BLaER1 treated with 17β-estradiol and CSF1 and Interleukin-3, amounts not matched to agents 10 nM and 100 nM (cell line): ENCODE results near the gene PCNX1.

ENCODE experiments used
- H3K27ac ChIP-seq, 11 experiments: shearing (Covaris generic); formaldehyde crosslinking; 2 replicates each; pipeline ENCODE4 v1.8.1; 2022
- H3K27me3 ChIP-seq, 11 experiments: shearing (Covaris generic); formaldehyde crosslinking; 2 replicates each; pipeline ENCODE4 v1.8.1; 2022
- H3K36me3 ChIP-seq, 11 experiments: shearing (Covaris generic); formaldehyde crosslinking; 2 replicates each; pipeline ENCODE4 v1.8.1; 2022
- H3K4me1 ChIP-seq, 10 experiments: shearing (Covaris generic); formaldehyde crosslinking; 2 replicates each; pipeline ENCODE4 v1.8.1; 2022
- H3K4me2 ChIP-seq, 11 experiments: shearing (Covaris generic); formaldehyde crosslinking; 2 replicates each; pipeline ENCODE4 v1.8.1; 2022
- H3K4me3 ChIP-seq, 10 experiments: shearing (Covaris generic); formaldehyde crosslinking; 2 replicates each; pipeline ENCODE4 v1.8.1; 2022
- H3K9ac ChIP-seq, 11 experiments: shearing (Covaris generic); formaldehyde crosslinking; 2 replicates each; pipeline ENCODE4 v1.8.1; 2022
- H3K9me3 ChIP-seq, 11 experiments: shearing (Covaris generic); formaldehyde crosslinking; replicated peaks in 1 of 11; 2 replicates each; pipeline ENCODE4 v1.8.1; 2022
- H4K20me1 ChIP-seq, 11 experiments: shearing (Covaris generic); formaldehyde crosslinking; 2 replicates each; pipeline ENCODE4 v1.8.1; 2022
- Cebpa-rat ChIP-seq, 11 experiments: shearing (Covaris generic); IDR thresholded peaks; 2 replicates each; pipeline ENCODE4 v1.8.1; 2022

Gene PCNX1

DNA sequence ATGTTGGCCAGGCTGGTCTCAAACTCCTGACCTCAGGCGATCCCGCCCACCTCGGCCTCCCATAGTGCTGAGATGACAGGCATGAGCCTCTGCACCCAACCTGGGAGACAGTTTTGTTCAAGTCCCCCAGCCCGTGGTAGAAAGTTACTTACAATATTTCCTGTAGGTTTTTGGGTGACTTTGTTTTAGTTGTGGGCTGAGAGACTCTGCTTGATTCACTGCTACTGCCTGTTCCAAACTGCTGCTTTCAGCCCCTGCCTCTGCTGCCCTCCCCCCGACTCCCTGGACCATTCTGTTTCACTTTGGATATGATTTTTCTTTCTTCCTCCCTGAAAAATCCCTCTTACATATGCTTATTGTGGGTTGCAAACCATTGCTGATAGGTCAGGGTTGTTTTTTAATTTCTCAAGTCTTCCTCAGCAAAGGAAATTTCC, 13.4 kb upstream of the PCNX1 start:
- Histone ChIP-seq H4K20me1 (no peaks in the 10 kb centered on the region), H3K9me3 (peaks cover 0 to 9% (median 0%) of the 10 kb centered on the region in 11 experiments; a peak in 3 of 22 replicates), H3K4me2 (peak overlapping the region; percentile 7 to 61 (median 48); a peak in 19 of 22 replicates), H3K27ac (no peak overlapping the region), H3K4me3 (no peak overlapping the region), H3K36me3 (no peaks in the 10 kb centered on the region), H3K4me1 (peaks cover 17 to 31% (median 24%) of the 10 kb centered on the region in 10 experiments), H3K27me3 (peaks cover 0 to 46% (median 0%) of the 10 kb centered on the region in 11 experiments; a peak in 6 of 22 replicates), H3K9ac (peak overlapping the region in 1 of 11 experiments; percentile 27; a peak in 1 of 22 replicates)
- no peak for TF ChIP-seq Cebpa-rat (IDR thresholded peaks at IDR 0.05)

DNA sequence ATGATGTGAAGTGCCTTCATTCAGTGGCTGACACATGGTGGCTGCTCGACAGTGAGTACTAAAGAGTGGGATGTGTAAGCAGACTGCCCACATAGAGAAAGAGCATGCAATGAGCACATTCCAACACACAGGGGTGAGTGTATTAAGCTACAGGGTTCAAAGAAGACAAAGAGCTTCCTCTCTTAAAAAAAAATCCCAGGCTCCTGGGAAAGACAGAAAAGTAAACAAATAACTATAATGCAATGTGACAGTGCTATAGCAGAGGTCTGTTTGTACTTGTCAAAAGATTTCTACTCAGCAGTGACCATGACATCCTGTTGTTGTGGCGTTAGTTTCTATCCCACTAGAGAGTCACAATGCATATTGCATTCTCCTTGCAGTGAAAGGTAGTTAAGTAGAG, 12.4 kb upstream of the PCNX1 start:
- H3K27ac ChIP-seq = no peak overlapping the region
- peaks cover 0 to 41% (median 0%) of the 10 kb centered on the region in 11 experiments; a peak in 6 of 22 replicates for H3K27me3 ChIP-seq
- H3K4me1 ChIP-seq = peaks cover 11 to 24% (median 20%) of the 10 kb centered on the region in 10 experiments
- no peaks in the 10 kb centered on the region for H4K20me1 ChIP-seq
- no peak overlapping the region for H3K9ac ChIP-seq
- no peak for TF ChIP-seq Cebpa-rat (IDR thresholded peaks at IDR 0.05)
- no peak overlapping the region for H3K4me3 ChIP-seq
- H3K36me3 ChIP-seq = no peaks in the 10 kb centered on the region
- H3K4me2 ChIP-seq = peak overlapping the region in 1 of 11 experiments; percentile 7; a peak in 1 of 22 replicates
- H3K9me3 ChIP-seq = peaks cover 0 to 9% (median 0%) of the 10 kb centered on the region in 11 experiments; a peak in 3 of 22 replicates

DNA sequence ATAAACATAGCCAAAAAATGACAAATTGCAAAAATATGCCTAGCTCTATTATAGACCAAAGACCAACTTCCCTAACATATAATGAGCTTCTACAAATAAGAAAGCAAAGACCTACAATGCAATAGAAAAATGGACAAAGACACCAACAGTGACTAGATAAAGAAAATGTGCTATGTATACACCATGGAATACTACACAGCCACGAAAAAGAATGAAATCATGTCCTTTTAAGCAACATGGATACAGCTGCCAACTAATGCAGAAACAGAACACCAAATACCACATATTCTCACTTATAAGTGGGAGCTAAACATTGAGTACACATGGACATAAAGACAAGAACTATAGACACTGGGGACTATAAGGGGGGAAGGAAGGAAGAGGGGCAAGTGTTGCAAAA, 10.9 kb upstream of the PCNX1 start:
- no peak overlapping the region for H3K27ac ChIP-seq
- H3K9ac ChIP-seq = no peak overlapping the region
- peaks cover 0 to 30% (median 0%) of the 10 kb centered on the region in 11 experiments; a peak in 5 of 22 replicates for H3K27me3 ChIP-seq
- no peak for TF ChIP-seq Cebpa-rat (IDR thresholded peaks at IDR 0.05)
- peaks cover 13 to 29% (median 23%) of the 10 kb centered on the region in 10 experiments for H3K4me1 ChIP-seq
- no peaks in the 10 kb centered on the region for H4K20me1 ChIP-seq
- H3K9me3 ChIP-seq = peaks cover 0 to 9% (median 0%) of the 10 kb centered on the region in 11 experiments; a peak in 3 of 22 replicates
- no peaks in the 10 kb centered on the region for H3K36me3 ChIP-seq
- no peak overlapping the region for H3K4me2 ChIP-seq
- H3K4me3 ChIP-seq = no peak overlapping the region

DNA sequence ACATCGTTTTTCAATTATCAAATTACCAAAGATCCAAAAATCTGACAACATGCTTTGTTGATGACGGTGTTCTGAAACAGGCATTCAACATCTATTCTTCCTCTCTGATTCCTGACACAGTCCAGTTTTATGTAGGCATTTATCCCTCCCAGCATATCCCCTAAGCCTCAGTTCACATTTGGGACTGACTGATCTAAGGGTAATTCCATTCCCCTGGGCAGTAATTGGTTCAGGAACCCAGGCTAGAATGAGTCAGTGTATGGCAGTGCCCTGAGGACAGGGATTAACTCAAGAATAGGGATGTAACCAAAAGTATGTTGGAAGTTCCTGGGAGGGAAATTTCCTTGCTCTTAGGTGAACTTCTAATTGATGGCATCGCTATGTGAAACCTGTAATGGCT, 10.3 kb upstream of the PCNX1 start:
- H4K20me1 ChIP-seq = no peaks in the 10 kb centered on the region
- H3K9ac ChIP-seq = no peak overlapping the region
- H3K27ac ChIP-seq = no peak overlapping the region
- H3K36me3 ChIP-seq = no peaks in the 10 kb centered on the region
- peaks cover 0 to 9% (median 0%) of the 10 kb centered on the region in 11 experiments; a peak in 3 of 22 replicates for H3K9me3 ChIP-seq
- no peak overlapping the region for H3K4me3 ChIP-seq
- peaks cover 0 to 25% (median 0%) of the 10 kb centered on the region in 11 experiments; a peak in 5 of 22 replicates for H3K27me3 ChIP-seq
- H3K4me1 ChIP-seq = peaks cover 17 to 33% (median 27%) of the 10 kb centered on the region in 10 experiments
- no peak for TF ChIP-seq Cebpa-rat (IDR thresholded peaks at IDR 0.05)
- no peak overlapping the region for H3K4me2 ChIP-seq

DNA sequence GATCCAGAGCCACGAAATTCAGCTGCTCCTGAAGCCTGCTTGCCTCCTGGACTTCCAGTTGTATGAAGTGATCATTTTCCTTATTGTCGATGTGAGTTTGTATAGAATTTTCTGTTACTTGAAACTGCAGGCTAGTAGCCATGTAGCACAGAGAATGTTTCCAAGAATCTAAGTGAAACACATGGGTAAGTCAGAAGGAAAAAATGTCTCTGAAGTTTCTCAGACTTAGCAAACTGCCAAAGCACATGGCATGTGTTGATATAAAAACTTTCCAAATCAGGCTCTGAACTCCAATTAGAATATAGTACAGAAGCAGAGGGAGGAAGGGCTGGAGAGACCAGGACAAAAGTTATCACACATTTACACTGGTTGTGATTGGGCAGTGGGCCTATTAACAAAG, 9.8 kb upstream of the PCNX1 start:
- Histone ChIP-seq H4K20me1 (no peaks in the 10 kb centered on the region), H3K36me3 (no peaks in the 10 kb centered on the region), H3K4me3 (no peak overlapping the region), H3K27ac (no peak overlapping the region), H3K9me3 (peaks cover 0 to 9% (median 0%) of the 10 kb centered on the region in 11 experiments; a peak in 3 of 22 replicates), H3K4me2 (no peak overlapping the region), H3K27me3 (peaks cover 0 to 25% (median 0%) of the 10 kb centered on the region in 11 experiments; a peak in 5 of 22 replicates), H3K4me1 (peaks cover 17 to 33% (median 27%) of the 10 kb centered on the region in 10 experiments), H3K9ac (no peak overlapping the region)
- TF ChIP-seq Cebpa-rat (IDR thresholded peaks at IDR 0.05) = no peak

DNA sequence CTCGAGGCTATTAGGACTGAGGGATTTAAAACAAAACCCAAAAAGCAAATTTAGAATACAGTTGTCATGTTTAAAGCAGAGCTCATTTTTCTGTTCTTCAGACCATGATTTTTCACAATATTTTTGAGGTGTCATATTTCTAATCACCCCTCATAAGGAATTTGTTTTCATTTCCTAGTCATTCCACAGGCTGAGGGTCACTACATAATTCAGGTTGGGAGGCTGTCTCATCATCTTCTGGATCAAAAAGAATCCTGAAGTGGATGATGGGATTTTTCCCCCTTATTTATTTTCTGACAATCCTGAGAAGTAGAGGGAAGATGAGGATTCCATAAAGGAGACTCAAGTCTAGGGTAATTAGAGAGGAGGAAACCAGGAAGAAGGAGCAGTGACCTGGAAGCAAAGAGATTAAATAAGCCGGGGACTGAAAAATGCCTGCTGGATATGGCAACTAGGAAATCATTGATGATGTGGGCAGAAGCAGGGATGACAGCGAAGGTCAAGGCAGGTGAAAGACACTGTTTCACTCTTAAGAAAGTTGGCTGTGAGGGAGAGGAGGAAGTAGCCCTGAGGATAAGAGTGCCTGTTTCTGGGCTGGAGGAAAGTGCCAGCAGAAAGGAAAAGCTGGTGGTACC, 9.0 kb upstream of the PCNX1 start:
- H3K9ac ChIP-seq = no peak overlapping the region
- peaks cover 0 to 20% (median 0%) of the 10 kb centered on the region in 11 experiments; a peak in 5 of 22 replicates for H3K27me3 ChIP-seq
- peaks cover 17 to 27% (median 23%) of the 10 kb centered on the region in 10 experiments for H3K4me1 ChIP-seq
- no peak for TF ChIP-seq Cebpa-rat (IDR thresholded peaks at IDR 0.05)
- H3K9me3 ChIP-seq = peaks cover 0 to 9% (median 0%) of the 10 kb centered on the region in 11 experiments; a peak in 3 of 22 replicates
- no peak overlapping the region for H3K27ac ChIP-seq
- H4K20me1 ChIP-seq = no peaks in the 10 kb centered on the region
- H3K4me2 ChIP-seq = no peak overlapping the region
- no peak overlapping the region for H3K4me3 ChIP-seq
- H3K36me3 ChIP-seq = no peaks in the 10 kb centered on the region

DNA sequence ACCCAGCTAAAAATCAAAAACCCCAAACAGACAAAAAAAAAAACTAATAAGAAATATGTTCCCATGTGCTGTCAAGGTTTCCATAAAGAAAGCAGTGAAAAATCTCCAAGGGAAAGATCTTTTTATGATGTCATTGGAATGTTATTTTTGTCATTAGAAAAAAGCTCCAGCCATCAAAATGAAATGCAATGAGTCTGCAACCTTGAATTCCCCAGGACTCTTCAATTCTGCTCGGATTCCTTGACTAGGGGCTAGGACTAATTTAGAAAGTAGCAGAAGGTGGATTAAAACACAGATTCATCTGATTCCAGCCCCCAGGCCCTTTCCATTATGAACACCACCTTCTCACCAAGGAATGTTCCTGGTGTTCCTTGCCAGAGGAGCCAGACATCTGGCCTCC, 6.0 kb upstream of the PCNX1 start:
- peak overlapping the region in 1 of 11 experiments; percentile 8; a peak in 1 of 22 replicates for H3K27ac ChIP-seq
- no peak overlapping the region; a peak in 1 of 22 replicates for H3K9ac ChIP-seq
- no peaks in the 10 kb centered on the region for H3K36me3 ChIP-seq
- H3K4me1 ChIP-seq = peaks cover 13 to 16% (median 15%) of the 10 kb centered on the region in 10 experiments
- no peaks in the 10 kb centered on the region; a peak in 1 of 22 replicates for H3K27me3 ChIP-seq
- TF ChIP-seq Cebpa-rat (IDR thresholded peaks at IDR 0.05) = no peak
- peaks cover 0 to 7% (median 0%) of the 10 kb centered on the region in 11 experiments; a peak in 3 of 22 replicates for H3K9me3 ChIP-seq
- no peak overlapping the region for H3K4me3 ChIP-seq
- no peaks in the 10 kb centered on the region for H4K20me1 ChIP-seq
- H3K4me2 ChIP-seq = peak overlapping the region; percentile 33 to 64 (median 50); a peak in 19 of 22 replicates

DNA sequence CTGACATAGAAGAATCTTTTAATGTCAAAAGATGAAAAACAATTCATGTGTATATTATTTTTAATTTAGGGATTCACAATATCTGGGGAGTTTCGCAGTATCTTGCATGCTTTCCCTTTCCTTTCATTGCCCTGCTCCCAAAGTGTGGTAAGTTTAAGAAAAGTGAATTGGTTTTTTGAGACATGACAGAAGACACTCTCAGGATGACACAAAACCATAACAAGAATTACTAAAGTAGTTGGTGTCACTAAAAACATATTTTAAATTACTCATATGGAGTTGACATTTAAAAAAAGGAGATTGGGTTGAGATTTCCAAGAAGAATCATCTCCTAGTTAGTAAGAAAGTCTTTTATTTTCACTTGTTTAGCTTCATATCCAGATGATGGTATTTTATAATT, 5.1 kb upstream of the PCNX1 start:
- H3K4me3 ChIP-seq = no peak overlapping the region
- TF ChIP-seq Cebpa-rat (IDR thresholded peaks at IDR 0.05) = no peak
- no peaks in the 10 kb centered on the region for H3K36me3 ChIP-seq
- no peak overlapping the region for H3K9ac ChIP-seq
- H3K27ac ChIP-seq = no peak overlapping the region
- H4K20me1 ChIP-seq = no peaks in the 10 kb centered on the region
- H3K4me2 ChIP-seq = no peak overlapping the region
- H3K4me1 ChIP-seq = peaks cover 19 to 24% (median 21%) of the 10 kb centered on the region in 10 experiments
- H3K27me3 ChIP-seq = no peaks in the 10 kb centered on the region; a peak in 1 of 22 replicates
- H3K9me3 ChIP-seq = 0 out of 22 replicates have a peak, but pooled peaks cover 0 to under 1% (median 0%) of the 10 kb centered on the region in 11 experiments

DNA sequence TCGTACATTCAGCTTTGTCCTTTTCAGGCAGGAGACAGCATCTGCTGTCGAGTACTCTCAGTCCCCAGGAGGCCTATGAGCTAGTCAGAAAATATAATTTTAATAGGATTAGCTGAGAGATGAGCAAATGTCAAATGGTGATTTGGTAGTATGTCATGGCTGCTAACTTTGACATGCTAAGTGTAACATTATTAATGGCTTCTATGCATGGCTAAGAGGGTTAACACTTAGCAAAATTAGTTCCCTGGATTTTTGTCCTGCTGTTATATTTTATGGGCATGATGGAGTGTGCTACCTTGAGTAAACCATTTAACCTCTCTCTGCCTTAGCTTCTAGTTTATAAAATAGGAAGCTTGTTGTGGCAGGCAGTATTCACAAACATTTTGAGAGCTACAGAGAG, 2.9 kb upstream of the PCNX1 start:
- no peak overlapping the region for H3K27ac ChIP-seq
- TF ChIP-seq Cebpa-rat (IDR thresholded peaks at IDR 0.05) = no peak
- no peak overlapping the region for H3K4me2 ChIP-seq

More for the DNA sequence above, 2.9 kb upstream of the PCNX1 start:
- H3K36me3 ChIP-seq = no peaks in the 10 kb centered on the region
- peaks cover 24 to 30% (median 28%) of the 10 kb centered on the region in 10 experiments for H3K4me1 ChIP-seq
- no peaks in the 10 kb centered on the region for H3K27me3 ChIP-seq
- no peak overlapping the region for H3K9ac ChIP-seq
- no peaks in the 10 kb centered on the region for H3K9me3 ChIP-seq
- peaks cover 5 to 16% (median 10%) of the 10 kb centered on the region in 11 experiments; a peak in 16 of 22 replicates for H4K20me1 ChIP-seq
- H3K4me3 ChIP-seq = no peak overlapping the region
